Measurements from ENCODE around the gene GALR3. TPM values are rescaled to one million over a fixed set of nuclear protein-coding genes. Genes with fewer than 3 reads are reported as not detected.
"Not testable (repeated sequence)": the region's sequence is repeated elsewhere in the genome, so short reads cannot be mapped to it uniquely, and the experiment has no call there.

The GALR3 gene
- total and polyA plus RNA-seq, 2 experiments from 2014 or later, result 0.29 TPM; not detected in 1

DNA sequence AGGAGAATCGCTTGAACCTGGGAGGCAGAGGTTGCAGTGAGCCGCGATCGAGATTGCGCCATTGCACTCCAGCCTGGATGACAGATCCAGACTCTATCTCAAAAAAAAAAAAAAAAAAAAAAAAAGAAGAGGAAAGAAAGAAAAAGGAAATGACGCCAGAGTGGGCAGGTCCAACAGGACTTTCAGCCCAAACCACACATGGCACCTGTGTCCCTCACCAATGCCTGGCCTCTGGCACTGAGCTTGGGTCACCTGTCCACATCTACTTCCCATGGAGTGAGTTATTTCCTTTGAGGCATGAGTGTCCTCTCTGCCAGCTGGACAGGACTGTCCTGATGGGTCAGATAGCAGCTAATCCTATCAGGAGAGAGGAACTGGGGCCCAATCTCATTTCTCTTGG is 30.7 kb upstream of the GALR3 start:
- 91% methylated on average over 6 of the region's 6 CpGs for WGBS (ENCODE audit: low lambda C conversion rate, missing lambda C conversion rate)
- peaks cover 2% of the 10 kb centered on the region for H3K4me1 ChIP-seq (ENCODE audit: insufficient read depth)
- H3K79me2 ChIP-seq, result no peaks in the 10 kb centered on the region
- no peak overlapping the region for H3K4me3 ChIP-seq
- no peaks in the 10 kb centered on the region for H3K9me2 ChIP-seq (replicated peaks; ENCODE audit: insufficient read depth)
- H2AFZ ChIP-seq, result no peak overlapping the region
- no peak for DNase-seq (ENCODE audit: low spot score)
- TF ChIP-seq CTCF (IDR thresholded peaks at IDR 0.05; ENCODE audit: poor library complexity), result no peak
- no peak for TF ChIP-seq EZH2phosphoT487 (IDR thresholded peaks at IDR 0.05; ENCODE audit: low read depth, severe bottlenecking, unreplicated experiment)
- no peak for TF ChIP-seq EZH2 (IDR thresholded peaks at IDR 0.05; ENCODE audit: borderline replicate concordance)
- no peaks in the 10 kb centered on the region for H3K9me3 ChIP-seq (ENCODE audit: low read depth)
- no peaks in the 10 kb centered on the region for H3K27me3 ChIP-seq
- no peak overlapping the region for H3K27ac ChIP-seq
- H3K4me2 ChIP-seq, result no peak overlapping the region
- H4K20me1 ChIP-seq (ENCODE audit: insufficient read depth, poor library complexity, severe bottlenecking), result no peaks in the 10 kb centered on the region
- H3K36me3 ChIP-seq (replicated peaks; ENCODE audit: insufficient read depth, low read depth), result no peaks in the 10 kb centered on the region

DNA sequence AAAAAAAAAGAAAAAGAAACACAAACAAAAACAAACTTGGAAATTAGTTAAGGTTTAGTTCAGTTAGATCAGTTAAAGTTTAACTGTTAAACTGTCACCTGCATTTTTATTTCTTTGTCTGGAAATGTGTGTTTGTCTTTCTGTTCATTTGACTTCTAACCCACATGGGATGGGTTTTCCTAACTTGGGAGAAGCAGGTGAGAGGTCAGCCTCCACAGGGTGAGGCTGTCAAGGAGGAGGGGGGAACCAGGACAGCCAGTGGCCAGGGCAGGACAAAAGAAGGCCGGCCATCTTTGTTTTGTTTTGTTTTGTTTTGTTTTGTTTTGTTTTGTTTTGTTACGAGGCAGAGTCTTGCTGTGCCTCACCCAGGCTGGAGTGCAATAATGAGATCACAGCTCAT is 28.8 kb upstream of the GALR3 start:
- no peak overlapping the region for H3K27ac ChIP-seq
- no peak overlapping the region for H3K4me3 ChIP-seq
- no peak overlapping the region for H3K4me2 ChIP-seq
- no peak for DNase-seq (ENCODE audit: low spot score)
- H4K20me1 ChIP-seq (ENCODE audit: insufficient read depth, poor library complexity, severe bottlenecking), result no peaks in the 10 kb centered on the region
- H3K27me3 ChIP-seq, result no peaks in the 10 kb centered on the region
- WGBS (ENCODE audit: low lambda C conversion rate, missing lambda C conversion rate), result 86% methylated on average over 2 of the region's 2 CpGs
- no peak overlapping the region for H2AFZ ChIP-seq
- no peaks in the 10 kb centered on the region for H3K79me2 ChIP-seq
- H3K9me3 ChIP-seq (ENCODE audit: low read depth), result no peaks in the 10 kb centered on the region
- H3K9me2 ChIP-seq (replicated peaks; ENCODE audit: insufficient read depth), result no peaks in the 10 kb centered on the region
- H3K36me3 ChIP-seq (replicated peaks; ENCODE audit: insufficient read depth, low read depth), result no peaks in the 10 kb centered on the region
- H3K4me1 ChIP-seq (ENCODE audit: insufficient read depth), result peaks cover 2% of the 10 kb centered on the region
- no peak for TF ChIP-seq CTCF (IDR thresholded peaks at IDR 0.05; ENCODE audit: poor library complexity)
- no peak for TF ChIP-seq EZH2 (IDR thresholded peaks at IDR 0.05; ENCODE audit: borderline replicate concordance)
- TF ChIP-seq EZH2phosphoT487 (IDR thresholded peaks at IDR 0.05; ENCODE audit: low read depth, severe bottlenecking, unreplicated experiment), result no peak

DNA sequence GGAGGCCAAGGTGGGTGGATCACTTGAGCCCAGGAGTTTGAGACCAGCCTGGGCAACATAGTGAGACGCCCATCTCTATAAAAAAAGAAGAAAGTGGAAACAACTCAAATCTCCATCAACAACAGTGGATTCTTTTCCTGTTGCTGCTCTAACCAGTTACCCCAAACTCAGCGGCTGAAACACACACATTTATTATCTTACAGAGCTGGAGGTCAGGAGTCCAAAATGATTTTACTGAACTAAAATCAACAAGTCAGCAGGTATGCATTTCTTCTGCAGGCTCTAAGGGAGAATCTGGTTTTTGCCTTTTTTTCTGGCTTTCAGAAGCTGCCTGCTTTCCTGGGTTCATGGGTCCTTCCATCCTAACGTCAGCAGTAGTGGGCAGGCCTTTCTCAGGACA is 27.1 kb upstream of the GALR3 start:
- Histone ChIP-seq H4K20me1 (ENCODE audit: insufficient read depth, poor library complexity, severe bottlenecking) (no peaks in the 10 kb centered on the region), H3K36me3 (replicated peaks; ENCODE audit: insufficient read depth, low read depth) (no peaks in the 10 kb centered on the region), H3K9me2 (replicated peaks; ENCODE audit: insufficient read depth) (no peaks in the 10 kb centered on the region), H3K79me2 (no peaks in the 10 kb centered on the region), H3K27me3 (no peaks in the 10 kb centered on the region), H2AFZ (no peak overlapping the region), H3K4me3 (no peak overlapping the region), H3K4me2 (no peak overlapping the region), H3K4me1 (ENCODE audit: insufficient read depth) (peaks cover 2% of the 10 kb centered on the region), H3K27ac (no peak overlapping the region), H3K9me3 (ENCODE audit: low read depth) (no peaks in the 10 kb centered on the region)
- WGBS (ENCODE audit: low lambda C conversion rate, missing lambda C conversion rate), result 62% methylated on average over 3 of the region's 3 CpGs
- no peak for DNase-seq (ENCODE audit: low spot score)
- TF ChIP-seq EZH2 (IDR thresholded peaks at IDR 0.05; ENCODE audit: borderline replicate concordance) (no peak), EZH2phosphoT487 (IDR thresholded peaks at IDR 0.05; ENCODE audit: low read depth, severe bottlenecking, unreplicated experiment) (no peak), CTCF (IDR thresholded peaks at IDR 0.05; ENCODE audit: poor library complexity) (no peak)

GRCh38 chr22:37797259-37797658 is 25.9 kb upstream of the GALR3 start:
- H2AFZ ChIP-seq; H3K27ac ChIP-seq; H4K20me1 ChIP-seq (ENCODE audit: insufficient read depth, poor library complexity, severe bottlenecking); H3K4me2 ChIP-seq; H3K27me3 ChIP-seq; DNase-seq (ENCODE audit: low spot score); H3K36me3 ChIP-seq (replicated peaks; ENCODE audit: insufficient read depth, low read depth); H3K4me3 ChIP-seq; H3K9me2 ChIP-seq (replicated peaks; ENCODE audit: insufficient read depth); H3K79me2 ChIP-seq; H3K4me1 ChIP-seq (ENCODE audit: insufficient read depth); H3K9me3 ChIP-seq (ENCODE audit: low read depth): not testable (repeated sequence)
- WGBS (ENCODE audit: low lambda C conversion rate, missing lambda C conversion rate), result 95% methylated on average over 7 of the region's 7 CpGs
